K562 (cell line): ENCODE results near the gene DAPK3. TPM values are rescaled to one million over a fixed set of nuclear protein-coding genes. Genes with fewer than 3 reads are reported as not detected.

Experiments
- HDAC2 ChIP-seq: fragments of 450-650 bp; IDR thresholded peaks from 2 replicates; pipeline ENCODE4 v1.6.1; 2016; ENCODE audit warnings: mild to moderate bottlenecking
- JUN ChIP-seq, 2 experiments: sonication (generic) in 1 of 2; formaldehyde crosslinking in 1 of 2; IDR thresholded peaks; 2 replicates each; pipeline versions ENCODE4 v1.6.1 to v1.8.0; 2012 to 2022; ENCODE audit warnings: borderline replicate concordance in 2 of 2, mild to moderate bottlenecking in 2 of 2, improper control_type of control experiment in 1 of 2, low read depth in 1 of 2, low read length in 1 of 2, missing genetic modification reagents in 1 of 2
- MTF1 ChIP-seq: fragments of 250-450 bp; sonication (Bioruptor Pico); IDR thresholded peaks from 2 replicates; pipeline ENCODE4 v1.9.0; 2021; ENCODE audit warnings: moderate library complexity, mild to moderate bottlenecking, inconsistent platforms, borderline replicate concordance
- PCBP1 ChIP-seq: fragments of 200-400 bp; formaldehyde crosslinking; IDR thresholded peaks from 2 replicates; pipeline ENCODE4 v1.6.1; 2018; ENCODE audit warnings: mild to moderate bottlenecking, low read depth, low read length; ENCODE audit not compliant: poor library complexity, severe bottlenecking
- RNF2 ChIP-seq: sonication (generic); IDR thresholded peaks from 2 replicates; pipeline ENCODE4 v1.6.1; 2016
- ZFP1 ChIP-seq: fragments of 450-650 bp; formaldehyde crosslinking; IDR thresholded peaks from 2 replicates; pipeline ENCODE4 v1.4.0; 2020; ENCODE audit warnings: mild to moderate bottlenecking, mixed read lengths
- ZNF232 ChIP-seq: sonication (generic); formaldehyde crosslinking; IDR thresholded peaks from 2 replicates; pipeline ENCODE4 v1.8.0; 2022; ENCODE audit warnings: mild to moderate bottlenecking, missing genetic modification reagents
- ZNF785 ChIP-seq: fragments of 250-450 bp; sonication (Bioruptor Pico); IDR thresholded peaks from 2 replicates; pipeline ENCODE4 v1.4.0; 2020; ENCODE audit warnings: mild to moderate bottlenecking
- polyA plus RNA-seq, 8 experiments: library from polyadenylated mRNA; depleted of rRNA in 4 of 8; stranded (reverse) in 5 of 8; unstranded in 3 of 8; fragments of >200 nt; fragmentation: Nextera tagmentation in 2 of 8; fragmentation: Illumina TruSeq in 1 of 8; extraction: Ambion mirVana in 2 of 8; extraction: Trizol in 1 of 8; gene quantifications; 2 replicates each; pipeline versions ENCODE4 v1.2.1 to v1.2.3, GENCODE V29; 2011 to 2014; ENCODE audit warnings: inconsistent platforms in 1 of 8, missing spikeins in 1 of 8
- total RNA-seq, 7 experiments: library from RNA; depleted of rRNA in 6 of 7; stranded (reverse); fragments of >200 nt in 6 of 7; fragmentation: Illumina TruSeq in 2 of 7; extraction: Trizol in 2 of 7; gene quantifications; 2 replicates each; pipeline versions ENCODE4 v1.2.1 to v1.2.3, GENCODE V29; 2011 to 2021; ENCODE audit warnings: low replicate concordance in 1 of 7
- TF ChIP-seq, protein P1 (sequence below), 2 experiments: fragments of 200-800 bp in 1 of 2; sonication (Bioruptor generic) in 1 of 2; sonication (generic) in 1 of 2; formaldehyde crosslinking in 1 of 2; IDR thresholded peaks in 1 of 2; conservative IDR thresholded peaks in 1 of 2; 2 replicates each; pipeline versions ENCODE4 v1.5.0 to v1.6.1; 2016 to 2020; ENCODE audit warnings: missing compliant biosample characterization in 1 of 2, missing genetic modification characterization in 1 of 2, missing genetic modification reagents in 1 of 2
- TF ChIP-seq, protein P2 (sequence below): fragments of 200-600 bp; sonication (generic); IDR thresholded peaks from one replicate; pipeline ENCODE4 v1.6.1; 2012; ENCODE audit warnings: mild to moderate bottlenecking, low read depth, low read length, inconsistent platforms
- TF ChIP-seq, protein P3 (sequence below): fragments of 250-450 bp; sonication (Bioruptor Pico); IDR thresholded peaks from 2 replicates; pipeline ENCODE4 v1.8.0; 2022; ENCODE audit warnings: moderate library complexity, mild to moderate bottlenecking, inconsistent platforms

DAPK3 gene
- total and polyA plus RNA-seq, 9 of the 15 experiments (the other 6 are each of a cell fraction or from before 2014, with no cell fraction given): 0.14 to 63.4 (median 25.0) TPM

DNA sequence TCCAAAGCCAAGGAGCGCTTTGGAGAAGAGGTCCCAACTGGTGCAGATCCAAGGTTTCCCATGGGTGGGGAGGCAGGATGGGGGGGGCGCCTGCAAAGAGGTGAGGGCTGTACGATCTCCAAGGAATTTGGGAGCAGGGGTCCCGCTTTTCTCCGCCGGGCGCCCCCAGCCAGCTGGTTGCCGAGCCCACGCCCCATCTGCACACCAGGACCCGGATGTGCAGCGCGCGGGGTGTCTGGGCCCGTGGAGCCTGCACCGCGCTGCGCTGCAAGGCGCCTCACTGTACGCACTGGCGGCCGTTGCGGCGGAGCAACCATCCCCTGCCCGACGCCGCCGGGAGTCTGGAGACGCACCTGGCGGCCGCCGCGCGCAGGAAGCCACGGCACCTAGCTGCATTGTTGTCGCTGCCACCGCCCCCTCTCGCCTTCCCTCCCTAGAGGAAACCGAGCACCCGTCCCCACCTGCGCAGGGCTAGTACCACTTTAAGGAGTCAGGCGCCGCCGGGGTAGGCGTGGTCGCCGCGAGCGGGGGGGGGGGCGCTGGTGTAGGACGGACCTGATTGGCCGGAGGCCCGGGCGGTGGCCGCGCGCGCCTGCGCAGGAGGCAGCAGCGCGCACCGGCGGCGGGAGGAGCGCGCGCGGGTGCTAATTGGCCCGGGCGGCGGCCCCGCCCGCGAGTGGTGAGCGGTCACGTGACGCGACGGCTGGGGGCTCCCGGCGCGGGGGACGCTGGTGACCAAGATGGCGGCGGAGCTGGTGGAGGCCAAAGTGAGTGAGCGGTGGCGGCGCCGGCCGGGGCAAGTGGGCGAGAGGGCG, 36.3 kb upstream of the DAPK3 start, which contains the start of gene PIAS4 (continued):
- TF ChIP-seq MTF1 (CRISPR knock-in tag): no peak
- TF ChIP-seq, protein P1, sequence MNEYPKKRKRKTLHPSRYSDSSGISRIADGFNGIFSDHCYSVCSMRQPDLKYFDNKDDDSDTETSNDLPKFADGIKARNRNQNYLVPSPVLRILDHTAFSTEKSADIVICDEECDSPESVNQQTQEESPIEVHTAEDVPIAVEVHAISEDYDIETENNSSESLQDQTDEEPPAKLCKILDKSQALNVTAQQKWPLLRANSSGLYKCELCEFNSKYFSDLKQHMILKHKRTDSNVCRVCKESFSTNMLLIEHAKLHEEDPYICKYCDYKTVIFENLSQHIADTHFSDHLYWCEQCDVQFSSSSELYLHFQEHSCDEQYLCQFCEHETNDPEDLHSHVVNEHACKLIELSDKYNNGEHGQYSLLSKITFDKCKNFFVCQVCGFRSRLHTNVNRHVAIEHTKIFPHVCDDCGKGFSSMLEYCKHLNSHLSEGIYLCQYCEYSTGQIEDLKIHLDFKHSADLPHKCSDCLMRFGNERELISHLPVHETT (CRISPR knock-in tag; conservative IDR thresholded peaks at IDR 0.05 in 1 of 2, IDR thresholded peaks at IDR 0.05 in 1 of 2): peak in 1 of 2 experiments; percentile 38; a peak in 1 of 4 replicates
- TF ChIP-seq ZNF232: no peak
- TF ChIP-seq, protein P2, sequence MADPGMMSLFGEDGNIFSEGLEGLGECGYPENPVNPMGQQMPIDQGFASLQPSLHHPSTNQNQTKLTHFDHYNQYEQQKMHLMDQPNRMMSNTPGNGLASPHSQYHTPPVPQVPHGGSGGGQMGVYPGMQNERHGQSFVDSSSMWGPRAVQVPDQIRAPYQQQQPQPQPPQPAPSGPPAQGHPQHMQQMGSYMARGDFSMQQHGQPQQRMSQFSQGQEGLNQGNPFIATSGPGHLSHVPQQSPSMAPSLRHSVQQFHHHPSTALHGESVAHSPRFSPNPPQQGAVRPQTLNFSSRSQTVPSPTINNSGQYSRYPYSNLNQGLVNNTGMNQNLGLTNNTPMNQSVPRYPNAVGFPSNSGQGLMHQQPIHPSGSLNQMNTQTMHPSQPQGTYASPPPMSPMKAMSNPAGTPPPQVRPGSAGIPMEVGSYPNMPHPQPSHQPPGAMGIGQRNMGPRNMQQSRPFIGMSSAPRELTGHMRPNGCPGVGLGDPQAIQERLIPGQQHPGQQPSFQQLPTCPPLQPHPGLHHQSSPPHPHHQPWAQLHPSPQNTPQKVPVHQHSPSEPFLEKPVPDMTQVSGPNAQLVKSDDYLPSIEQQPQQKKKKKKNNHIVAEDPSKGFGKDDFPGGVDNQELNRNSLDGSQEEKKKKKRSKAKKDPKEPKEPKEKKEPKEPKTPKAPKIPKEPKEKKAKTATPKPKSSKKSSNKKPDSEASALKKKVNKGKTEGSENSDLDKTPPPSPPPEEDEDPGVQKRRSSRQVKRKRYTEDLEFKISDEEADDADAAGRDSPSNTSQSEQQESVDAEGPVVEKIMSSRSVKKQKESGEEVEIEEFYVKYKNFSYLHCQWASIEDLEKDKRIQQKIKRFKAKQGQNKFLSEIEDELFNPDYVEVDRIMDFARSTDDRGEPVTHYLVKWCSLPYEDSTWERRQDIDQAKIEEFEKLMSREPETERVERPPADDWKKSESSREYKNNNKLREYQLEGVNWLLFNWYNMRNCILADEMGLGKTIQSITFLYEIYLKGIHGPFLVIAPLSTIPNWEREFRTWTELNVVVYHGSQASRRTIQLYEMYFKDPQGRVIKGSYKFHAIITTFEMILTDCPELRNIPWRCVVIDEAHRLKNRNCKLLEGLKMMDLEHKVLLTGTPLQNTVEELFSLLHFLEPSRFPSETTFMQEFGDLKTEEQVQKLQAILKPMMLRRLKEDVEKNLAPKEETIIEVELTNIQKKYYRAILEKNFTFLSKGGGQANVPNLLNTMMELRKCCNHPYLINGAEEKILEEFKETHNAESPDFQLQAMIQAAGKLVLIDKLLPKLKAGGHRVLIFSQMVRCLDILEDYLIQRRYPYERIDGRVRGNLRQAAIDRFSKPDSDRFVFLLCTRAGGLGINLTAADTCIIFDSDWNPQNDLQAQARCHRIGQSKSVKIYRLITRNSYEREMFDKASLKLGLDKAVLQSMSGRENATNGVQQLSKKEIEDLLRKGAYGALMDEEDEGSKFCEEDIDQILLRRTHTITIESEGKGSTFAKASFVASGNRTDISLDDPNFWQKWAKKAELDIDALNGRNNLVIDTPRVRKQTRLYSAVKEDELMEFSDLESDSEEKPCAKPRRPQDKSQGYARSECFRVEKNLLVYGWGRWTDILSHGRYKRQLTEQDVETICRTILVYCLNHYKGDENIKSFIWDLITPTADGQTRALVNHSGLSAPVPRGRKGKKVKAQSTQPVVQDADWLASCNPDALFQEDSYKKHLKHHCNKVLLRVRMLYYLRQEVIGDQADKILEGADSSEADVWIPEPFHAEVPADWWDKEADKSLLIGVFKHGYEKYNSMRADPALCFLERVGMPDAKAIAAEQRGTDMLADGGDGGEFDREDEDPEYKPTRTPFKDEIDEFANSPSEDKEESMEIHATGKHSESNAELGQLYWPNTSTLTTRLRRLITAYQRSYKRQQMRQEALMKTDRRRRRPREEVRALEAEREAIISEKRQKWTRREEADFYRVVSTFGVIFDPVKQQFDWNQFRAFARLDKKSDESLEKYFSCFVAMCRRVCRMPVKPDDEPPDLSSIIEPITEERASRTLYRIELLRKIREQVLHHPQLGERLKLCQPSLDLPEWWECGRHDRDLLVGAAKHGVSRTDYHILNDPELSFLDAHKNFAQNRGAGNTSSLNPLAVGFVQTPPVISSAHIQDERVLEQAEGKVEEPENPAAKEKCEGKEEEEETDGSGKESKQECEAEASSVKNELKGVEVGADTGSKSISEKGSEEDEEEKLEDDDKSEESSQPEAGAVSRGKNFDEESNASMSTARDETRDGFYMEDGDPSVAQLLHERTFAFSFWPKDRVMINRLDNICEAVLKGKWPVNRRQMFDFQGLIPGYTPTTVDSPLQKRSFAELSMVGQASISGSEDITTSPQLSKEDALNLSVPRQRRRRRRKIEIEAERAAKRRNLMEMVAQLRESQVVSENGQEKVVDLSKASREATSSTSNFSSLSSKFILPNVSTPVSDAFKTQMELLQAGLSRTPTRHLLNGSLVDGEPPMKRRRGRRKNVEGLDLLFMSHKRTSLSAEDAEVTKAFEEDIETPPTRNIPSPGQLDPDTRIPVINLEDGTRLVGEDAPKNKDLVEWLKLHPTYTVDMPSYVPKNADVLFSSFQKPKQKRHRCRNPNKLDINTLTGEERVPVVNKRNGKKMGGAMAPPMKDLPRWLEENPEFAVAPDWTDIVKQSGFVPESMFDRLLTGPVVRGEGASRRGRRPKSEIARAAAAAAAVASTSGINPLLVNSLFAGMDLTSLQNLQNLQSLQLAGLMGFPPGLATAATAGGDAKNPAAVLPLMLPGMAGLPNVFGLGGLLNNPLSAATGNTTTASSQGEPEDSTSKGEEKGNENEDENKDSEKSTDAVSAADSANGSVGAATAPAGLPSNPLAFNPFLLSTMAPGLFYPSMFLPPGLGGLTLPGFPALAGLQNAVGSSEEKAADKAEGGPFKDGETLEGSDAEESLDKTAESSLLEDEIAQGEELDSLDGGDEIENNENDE: no peak
- no peak for TF ChIP-seq JUN (IDR thresholded peaks at IDR 0.05; ENCODE audit: borderline replicate concordance, low read depth, low read length)
- TF ChIP-seq JUN (CRISPR knock-in tag; IDR thresholded peaks at IDR 0.05; ENCODE audit: borderline replicate concordance): no peak
- TF ChIP-seq ZNF785: no peak
- TF ChIP-seq, protein P3, sequence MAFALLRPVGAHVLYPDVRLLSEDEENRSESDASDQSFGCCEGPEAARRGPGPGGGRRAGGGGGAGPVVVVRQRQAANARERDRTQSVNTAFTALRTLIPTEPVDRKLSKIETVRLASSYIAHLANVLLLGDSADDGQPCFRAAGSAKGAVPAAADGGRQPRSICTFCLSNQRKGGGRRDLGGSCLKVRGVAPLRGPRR (CRISPR knock-in tag): peak; percentile 44; the same call in 1 of the 2 replicates
- TF ChIP-seq PCBP1: no peak
- TF ChIP-seq ZFP1 (CRISPR knock-in tag): no peak
- 0 out of 2 replicates have a peak, but pooled peaks have one; percentile 34 for TF ChIP-seq HDAC2
- TF ChIP-seq RNF2: 0 out of 2 replicates have a peak, but pooled peaks have one; percentile 14
